Renal pelvis (tissue), 12 donors: ENCODE results near the gene LAD1. TPM values are rescaled to one million over a fixed set of nuclear protein-coding genes. Genes with fewer than 3 reads are reported as not detected.

ENCODE experiments used
- DNase-seq: peaks from one replicate; pipeline ENCODE4 v3.0.0-alpha.2; 2013
- long read RNA-seq, 16 experiments: transcript quantifications; one replicate each; lab custom pipeline, GENCODE V29; 2026
- polyA plus RNA-seq, 3 donors: library from polyadenylated mRNA; unstranded; fragments of 120-200 nt; gene quantifications; one replicate each; pipeline ENCODE4 v1.2.1, GENCODE V29; 2013; ENCODE audit not compliant: insufficient read length in 3 of 3

LAD1 gene
- polyA plus RNA-seq, result 10 to 100 TPM; 30.0 to 34.6 (median 31.3) TPM
- long read RNA-seq, donor 1, partial matches to known transcripts, result 5 of 7 reads
- long read RNA-seq, donor 1, other reads (novel, unspliced or antisense), result 0 of 7 reads
- long read RNA-seq, donor 2, transcript LAD1-202 (10 exons, 2,906 nt), result major isoform, 5 of 12 reads
- long read RNA-seq, donor 2, partial matches to known transcripts, result 7 of 12 reads
- long read RNA-seq, donor 2, other reads (novel, unspliced or antisense), result 0 of 12 reads
- long read RNA-seq, donor 3, partial matches to known transcripts, result 15 of 18 reads
- long read RNA-seq, donor 3, other reads (novel, unspliced or antisense), result 0 of 18 reads
- long read RNA-seq, donor 4, partial matches to known transcripts, result 0 of 4 reads
- long read RNA-seq, donor 4, other reads (novel, unspliced or antisense), result 0 of 4 reads
- long read RNA-seq, donor 5, partial matches to known transcripts, result 12 of 14 reads
- long read RNA-seq, donor 5, other reads (novel, unspliced or antisense), result 0 of 14 reads
- long read RNA-seq, donor 6, transcript LAD1-202 (10 exons, 2,906 nt), result major isoform, 5 of 10 reads
- long read RNA-seq, donor 6, partial matches to known transcripts, result 0 of 10 reads
- long read RNA-seq, donor 6, other reads (novel, unspliced or antisense), result 5 of 10 reads
- long read RNA-seq, donor 7, transcript LAD1-202 (10 exons, 2,906 nt), result major isoform, 5 of 75 reads
- long read RNA-seq, donor 7, partial matches to known transcripts, result 70 of 75 reads
- long read RNA-seq, donor 7, other reads (novel, unspliced or antisense), result 0 of 75 reads
- long read RNA-seq, donor 8, result 0 reads
- long read RNA-seq, donor 9, partial matches to known transcripts, result 5 of 9 reads
- long read RNA-seq, donor 9, other reads (novel, unspliced or antisense), result 0 of 9 reads
- long read RNA-seq, donor 10, transcript LAD1-202 (10 exons, 2,906 nt), result major isoform, 7 of 7 reads
- long read RNA-seq, donor 10, partial matches to known transcripts, result 0 of 7 reads
- long read RNA-seq, donor 10, other reads (novel, unspliced or antisense), result 0 of 7 reads
- long read RNA-seq, donor 11, partial matches to known transcripts, result 5 of 6 reads
- long read RNA-seq, donor 11, other reads (novel, unspliced or antisense), result 0 of 6 reads
- long read RNA-seq, donor 12, transcript LAD1-202 (10 exons, 2,906 nt), result major isoform, 12 of 17 reads
- long read RNA-seq, donor 12, partial matches to known transcripts, result 5 of 17 reads
- long read RNA-seq, donor 12, other reads (novel, unspliced or antisense), result 0 of 17 reads
- long read RNA-seq, donor 13, partial matches to known transcripts, result 12 of 15 reads
- long read RNA-seq, donor 13, other reads (novel, unspliced or antisense), result 0 of 15 reads
- long read RNA-seq, donor 14, result 0 reads
- long read RNA-seq, donor 15, transcript LAD1-202 (10 exons, 2,906 nt), result major isoform, 15 of 71 reads
- long read RNA-seq, donor 15, partial matches to known transcripts, result 56 of 71 reads
- long read RNA-seq, donor 15, other reads (novel, unspliced or antisense), result 0 of 71 reads
- long read RNA-seq, donor 16, transcript LAD1-202 (10 exons, 2,906 nt), result major isoform, 6 of 26 reads
- long read RNA-seq, donor 16, partial matches to known transcripts, result 20 of 26 reads
- long read RNA-seq, donor 16, other reads (novel, unspliced or antisense), result 0 of 26 reads

GRCh38 chr1:201399018-201399351 lies at the start of gene LAD1:
LAD1 (minus strand) TSS chr1:201399324; CDS start chr1:201399306, 18 bp downstream.
- DNase-seq, result no peak

GRCh38 chr1:201447903-201448871 lies 49.1 kb upstream of the LAD1 start:
- DNase-seq, result no peak

- no peak for DNase-seq
Observed at GRCh38 chr1:201445310-201445709, 46.2 kb upstream of the LAD1 start.

- DNase-seq, result no peak
Observed at GRCh38 chr1:201444792-201445191, 45.7 kb upstream of the LAD1 start.

- no peak for DNase-seq
Observed at GRCh38 chr1:201443747-201444146, 44.6 kb upstream of the LAD1 start.

- no peak for DNase-seq
Observed at GRCh38 chr1:201436969-201437368, 37.8 kb upstream of the LAD1 start.

GRCh38 chr1:201436393-201436792 lies 37.3 kb upstream of the LAD1 start:
- DNase-seq, result no peak

- DNase-seq, result no peak
Observed at GRCh38 chr1:201434266-201434665, 35.1 kb upstream of the LAD1 start.

GRCh38 chr1:201433609-201434008 lies 34.5 kb upstream of the LAD1 start:
- no peak for DNase-seq

- DNase-seq, result no peak
Observed at GRCh38 chr1:201430776-201431175, 31.7 kb upstream of the LAD1 start.

- DNase-seq, result no peak
Observed at GRCh38 chr1:201429736-201430501, 30.8 kb upstream of the LAD1 start.

- DNase-seq, result no peak
Observed at GRCh38 chr1:201427963-201428362, 28.8 kb upstream of the LAD1 start.

- DNase-seq, result no peak
Observed at GRCh38 chr1:201426479-201427310, 27.6 kb upstream of the LAD1 start.

- no peak for DNase-seq
Observed at GRCh38 chr1:201424146-201424545, 25.0 kb upstream of the LAD1 start.

- no peak for DNase-seq
Observed at GRCh38 chr1:201423655-201424054, 24.5 kb upstream of the LAD1 start.

- no peak for DNase-seq
Observed at GRCh38 chr1:201422436-201423030, 23.4 kb upstream of the LAD1 start.

GRCh38 chr1:201422026-201422425 lies 22.9 kb upstream of the LAD1 start:
- DNase-seq, result no peak

- no peak for DNase-seq
Observed at GRCh38 chr1:201421041-201421440, 21.9 kb upstream of the LAD1 start.
